IPS-20b (cell line): ENCODE results near the gene CTDP1.

Source experiments
- H3K27ac ChIP-seq: one replicate; pipeline ENCODE4 v1.5.1; 2013; ENCODE audit warnings: low read length
- H3K27me3 ChIP-seq: 2 replicates; pipeline ENCODE4 v1.6.1; 2013; ENCODE audit warnings: mild to moderate bottlenecking, low read length, inconsistent platforms; ENCODE audit not compliant: insufficient read depth
- H3K36me3 ChIP-seq: 2 replicates; pipeline ENCODE4 v1.6.1; 2013; ENCODE audit warnings: low read depth, mild to moderate bottlenecking, inconsistent platforms, low read length, moderate library complexity; ENCODE audit not compliant: insufficient read depth
- H3K4me1 ChIP-seq: 2 replicates; pipeline ENCODE4 v1.6.1; 2013; ENCODE audit warnings: mild to moderate bottlenecking, control low read depth, inconsistent platforms, low read length, moderate library complexity; ENCODE audit not compliant: insufficient read depth
- H3K4me3 ChIP-seq: 2 replicates; pipeline ENCODE4 v1.5.1; 2013; ENCODE audit warnings: mild to moderate bottlenecking, low read length, inconsistent platforms
- H3K9ac ChIP-seq: 2 replicates; pipeline ENCODE4 v1.6.1; 2013; ENCODE audit warnings: low read depth, mild to moderate bottlenecking, inconsistent platforms, low read length, moderate library complexity
- H3K9me3 ChIP-seq: 2 replicates; pipeline ENCODE4 v1.6.1; 2013; ENCODE audit warnings: mild to moderate bottlenecking, low read depth, low read length, inconsistent platforms; ENCODE audit not compliant: insufficient read depth

The CTDP1 gene

DNA sequence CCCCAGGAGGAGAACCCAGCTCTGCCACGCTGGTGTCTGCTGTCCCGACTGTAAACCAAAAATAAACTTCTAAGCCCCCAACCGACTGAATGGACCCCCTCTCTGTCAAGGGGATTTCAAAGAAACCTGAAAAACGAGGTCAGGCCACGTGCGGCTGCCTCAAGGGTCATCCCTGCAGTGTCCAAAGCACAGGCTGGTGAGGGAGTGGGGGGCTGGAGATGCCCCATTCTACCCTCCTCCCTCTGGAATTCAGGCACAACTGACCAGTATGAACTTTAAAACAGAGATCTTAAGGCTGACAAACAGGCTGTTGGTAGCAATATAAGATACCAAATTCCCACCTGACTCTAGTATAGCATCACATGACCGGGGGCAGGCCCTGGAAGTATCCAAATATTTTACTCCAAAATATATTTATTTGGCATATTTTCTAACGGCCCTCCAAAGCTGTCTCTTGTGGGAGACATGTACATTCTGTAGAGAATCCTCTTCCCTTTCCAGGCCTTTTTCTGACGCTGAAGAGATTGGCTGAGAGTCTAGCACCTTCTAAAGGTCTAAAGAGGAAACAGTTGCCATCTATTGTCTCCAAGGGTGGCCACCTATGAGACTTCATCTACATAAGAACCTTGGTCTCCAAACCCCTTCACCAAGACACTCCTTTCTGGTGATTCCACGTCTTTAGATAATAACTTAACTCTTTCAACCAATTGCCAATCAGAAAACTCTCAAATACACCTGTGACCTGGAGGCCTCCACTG, 40.4 kb upstream of the CTDP1 start:
- Histone ChIP-seq H3K27ac (no peak overlapping the region), H3K27me3 (peaks cover 5% of the 10 kb centered on the region), H3K36me3 (no peaks in the 10 kb centered on the region), H3K4me1 (no peaks in the 10 kb centered on the region), H3K9ac (no peak overlapping the region), H3K9me3 (no peaks in the 10 kb centered on the region), H3K4me3 (no peak overlapping the region)

DNA sequence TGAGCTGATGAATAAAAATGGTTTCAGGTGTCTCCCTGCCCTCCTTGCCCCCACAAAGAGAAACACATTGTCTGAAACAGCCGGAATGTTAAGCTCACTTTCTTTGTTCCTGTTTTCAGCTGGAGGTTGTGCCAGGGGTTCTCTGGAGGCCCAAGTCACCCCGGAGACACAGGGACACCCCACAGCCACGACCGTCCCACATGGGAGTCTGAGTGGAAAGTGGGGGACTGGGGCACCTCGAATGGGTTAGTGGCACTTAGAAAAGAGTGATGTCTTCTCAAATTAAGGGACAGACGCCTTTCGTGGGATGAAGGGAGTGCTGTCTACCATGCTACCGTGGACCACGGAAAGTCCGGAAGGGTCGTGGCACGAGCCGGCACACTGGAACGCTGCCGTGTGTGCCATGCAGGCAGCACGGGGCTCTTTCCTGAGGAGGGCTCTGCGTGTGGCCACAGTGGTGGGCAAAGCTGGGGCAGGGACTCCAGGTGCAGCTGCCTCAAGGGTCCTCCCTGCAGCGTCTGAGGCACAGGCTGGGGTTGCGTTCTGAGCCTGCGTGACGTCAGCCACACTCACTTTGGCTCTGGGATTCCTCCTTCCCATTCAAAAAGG, 39.4 kb upstream of the CTDP1 start:
- no peak overlapping the region for H3K27ac ChIP-seq
- H3K27me3 ChIP-seq, result peaks cover 5% of the 10 kb centered on the region
- no peak overlapping the region for H3K4me3 ChIP-seq
- H3K9me3 ChIP-seq, result no peaks in the 10 kb centered on the region
- H3K4me1 ChIP-seq, result no peaks in the 10 kb centered on the region
- H3K36me3 ChIP-seq, result no peaks in the 10 kb centered on the region
- no peak overlapping the region for H3K9ac ChIP-seq

DNA sequence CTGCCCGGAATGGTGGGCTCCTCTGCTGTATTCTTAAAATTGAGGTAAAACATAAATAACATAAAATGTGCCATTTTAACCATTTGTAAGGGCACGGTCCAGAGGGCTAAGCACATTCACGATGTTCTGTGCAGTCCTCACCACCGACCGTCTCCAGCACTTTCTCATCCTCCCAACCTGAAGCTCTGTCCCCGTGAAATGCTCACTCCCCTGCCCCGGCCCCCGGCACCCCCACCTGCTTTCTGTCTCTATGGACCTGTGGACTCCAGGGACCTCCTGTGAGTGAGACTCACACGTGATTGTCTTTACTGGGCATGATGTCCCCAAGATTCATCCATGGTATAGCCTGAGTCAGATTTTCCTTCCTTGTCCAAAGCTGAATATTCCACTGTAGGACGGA, 38.7 kb upstream of the CTDP1 start:
- Histone ChIP-seq H3K9me3 (no peaks in the 10 kb centered on the region), H3K27ac (no peak overlapping the region), H3K9ac (no peak overlapping the region), H3K4me1 (no peaks in the 10 kb centered on the region), H3K27me3 (peaks cover 5% of the 10 kb centered on the region), H3K36me3 (no peaks in the 10 kb centered on the region), H3K4me3 (no peak overlapping the region)

DNA sequence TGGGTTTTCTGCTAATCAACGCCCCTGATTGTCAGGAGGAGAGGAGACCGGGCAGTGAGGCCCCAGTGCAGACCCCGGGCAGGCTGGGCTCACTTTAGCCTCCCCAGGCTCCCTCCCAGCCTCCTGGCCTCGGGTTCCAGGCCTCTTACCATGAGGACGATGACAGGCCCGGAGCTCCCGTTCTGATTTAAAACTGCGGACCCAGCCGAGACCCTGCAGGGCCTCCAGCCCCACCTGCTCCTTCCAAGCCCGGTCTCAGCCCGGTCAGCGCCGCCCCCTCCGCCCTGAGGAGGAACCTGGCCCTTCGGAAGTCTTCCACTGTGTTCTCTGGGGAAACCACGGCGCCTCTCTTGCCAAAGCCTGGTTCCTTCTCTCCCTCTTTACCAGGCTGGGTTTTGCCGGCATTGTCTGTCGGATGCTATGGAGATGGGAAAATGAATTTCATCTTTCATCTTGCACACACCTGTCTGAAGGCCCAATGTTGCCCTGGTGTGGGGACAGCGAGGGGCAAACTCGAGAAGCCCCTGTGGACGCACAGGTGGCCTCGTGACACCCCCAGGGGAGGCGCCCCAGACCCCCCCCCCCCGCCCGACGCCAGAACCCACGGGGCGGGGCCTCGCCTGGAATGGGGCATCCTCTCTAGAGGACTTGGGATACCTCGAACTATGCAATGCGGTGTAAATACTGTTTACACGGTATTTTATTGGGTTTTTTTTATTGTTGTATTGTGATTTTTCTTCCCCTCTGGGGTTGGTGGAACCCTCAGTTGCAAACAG, 37.7 kb upstream of the CTDP1 start:
- H3K27me3 ChIP-seq, result peaks cover 5% of the 10 kb centered on the region

DNA sequence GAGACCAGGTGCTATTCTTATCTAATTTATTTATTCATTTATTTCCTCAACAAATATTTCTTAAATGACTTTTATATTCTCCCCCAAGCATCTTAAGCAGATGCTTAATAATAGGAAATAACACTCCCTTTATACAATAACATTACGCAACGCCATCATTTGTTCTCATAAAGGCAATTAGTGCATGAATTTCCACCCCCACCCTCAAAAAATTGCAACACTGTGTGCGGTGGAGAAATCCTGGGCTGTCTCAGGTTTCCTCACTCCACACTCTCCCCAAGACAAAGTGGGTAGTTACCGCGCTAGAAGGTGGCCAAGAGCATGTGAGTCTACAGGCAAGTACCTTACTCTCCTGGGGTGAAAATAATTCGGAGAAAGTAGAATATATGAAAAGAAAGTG, 37.0 kb upstream of the CTDP1 start:
- Histone ChIP-seq H3K27ac (no peak overlapping the region), H3K9me3 (no peaks in the 10 kb centered on the region), H3K36me3 (no peaks in the 10 kb centered on the region), H3K4me3 (no peak overlapping the region), H3K9ac (no peak overlapping the region), H3K27me3 (no peaks in the 10 kb centered on the region; the same call in 1 of the 2 replicates), H3K4me1 (no peaks in the 10 kb centered on the region)

More for the DNA sequence above, 37.7 kb upstream of the CTDP1 start:
- no peaks in the 10 kb centered on the region for H3K36me3 ChIP-seq
- no peak overlapping the region for H3K27ac ChIP-seq
- no peak overlapping the region for H3K4me3 ChIP-seq
- no peaks in the 10 kb centered on the region for H3K9me3 ChIP-seq
- H3K9ac ChIP-seq, result no peak overlapping the region
- H3K4me1 ChIP-seq, result no peaks in the 10 kb centered on the region

DNA sequence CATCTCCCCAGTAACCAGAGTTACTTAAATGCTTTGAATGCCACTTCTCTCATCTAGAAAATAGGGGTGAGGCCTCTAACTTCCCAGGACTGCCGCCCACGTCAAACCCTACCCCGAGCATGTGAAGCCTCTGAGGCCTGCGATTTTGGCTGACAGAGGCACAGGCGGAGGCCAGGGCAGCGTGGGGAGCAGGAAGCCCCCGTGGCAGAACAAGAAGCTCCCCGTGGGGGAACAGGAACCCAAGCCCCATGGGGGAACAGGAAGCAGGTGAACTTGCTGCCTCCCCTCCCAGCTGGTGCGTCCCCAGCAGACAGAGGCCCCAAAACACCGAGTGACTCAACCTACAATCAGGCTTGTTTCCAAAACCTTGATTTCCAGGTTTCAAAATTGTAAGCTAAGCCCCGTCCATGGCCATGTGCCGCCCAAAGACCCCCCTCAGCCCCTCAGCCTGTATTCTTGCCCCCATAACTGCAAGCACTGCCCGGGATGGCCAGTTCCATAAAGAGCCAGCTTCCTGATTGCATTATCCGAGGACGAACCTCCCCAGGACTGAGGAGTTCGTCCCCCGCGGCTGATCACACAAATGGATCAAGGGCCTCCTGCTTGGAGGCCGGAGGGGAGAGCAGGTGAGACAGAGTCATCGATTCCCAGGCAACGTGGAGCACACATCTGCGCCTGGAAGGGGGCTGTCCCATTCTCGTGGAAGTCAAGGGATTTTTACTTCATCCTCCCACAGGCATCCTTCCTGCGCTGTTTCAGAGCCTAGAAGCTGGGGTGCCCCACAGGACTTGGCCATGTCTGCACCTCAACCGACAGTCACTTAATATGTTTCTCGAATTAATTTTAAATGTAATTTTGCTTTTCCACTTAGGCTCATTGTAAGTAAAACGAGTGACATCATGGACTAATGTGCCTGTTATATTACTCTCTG, 36.3 kb upstream of the CTDP1 start:
- no peaks in the 10 kb centered on the region for H3K27me3 ChIP-seq
- no peak overlapping the region for H3K27ac ChIP-seq
- H3K4me3 ChIP-seq, result no peak overlapping the region
- no peak overlapping the region for H3K9ac ChIP-seq
- H3K9me3 ChIP-seq, result no peaks in the 10 kb centered on the region
- no peaks in the 10 kb centered on the region for H3K36me3 ChIP-seq
- no peaks in the 10 kb centered on the region for H3K4me1 ChIP-seq

DNA sequence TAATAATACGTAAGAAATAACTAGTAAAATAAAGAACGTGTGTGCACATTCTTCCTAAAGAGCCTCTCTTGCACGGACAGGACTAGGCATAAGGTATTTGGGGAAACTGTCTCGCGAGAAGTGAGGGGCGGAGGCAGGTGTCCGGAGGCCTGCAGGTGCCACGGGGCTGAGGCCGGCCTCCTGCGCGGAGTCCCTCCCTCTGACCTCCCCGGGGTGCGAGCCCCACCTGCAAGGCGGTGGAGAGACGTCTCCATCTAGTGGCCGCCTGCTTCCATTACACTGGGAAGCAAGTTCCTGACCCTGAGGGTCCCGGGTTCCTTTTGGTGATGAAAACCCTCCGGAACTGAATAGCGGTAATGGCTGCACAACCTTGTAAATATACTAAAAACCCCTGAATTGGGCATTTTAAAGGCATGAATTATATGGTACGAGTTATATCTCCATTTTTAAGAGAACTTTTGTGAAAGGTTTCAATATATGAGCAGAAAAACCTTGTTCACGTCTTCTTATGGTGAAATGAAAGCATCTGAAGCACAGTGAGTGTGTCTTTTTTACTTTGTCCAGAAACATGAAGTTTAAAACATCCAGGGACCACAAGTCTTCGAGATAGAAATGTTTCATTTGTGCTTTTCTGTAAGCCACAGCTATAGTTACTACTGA, 35.5 kb upstream of the CTDP1 start:
- H3K9me3 ChIP-seq, result no peaks in the 10 kb centered on the region
- no peaks in the 10 kb centered on the region for H3K4me1 ChIP-seq
- H3K4me3 ChIP-seq, result no peak overlapping the region
- H3K27ac ChIP-seq, result no peak overlapping the region
- H3K9ac ChIP-seq, result no peak overlapping the region
- H3K36me3 ChIP-seq, result no peaks in the 10 kb centered on the region
- no peaks in the 10 kb centered on the region for H3K27me3 ChIP-seq

DNA sequence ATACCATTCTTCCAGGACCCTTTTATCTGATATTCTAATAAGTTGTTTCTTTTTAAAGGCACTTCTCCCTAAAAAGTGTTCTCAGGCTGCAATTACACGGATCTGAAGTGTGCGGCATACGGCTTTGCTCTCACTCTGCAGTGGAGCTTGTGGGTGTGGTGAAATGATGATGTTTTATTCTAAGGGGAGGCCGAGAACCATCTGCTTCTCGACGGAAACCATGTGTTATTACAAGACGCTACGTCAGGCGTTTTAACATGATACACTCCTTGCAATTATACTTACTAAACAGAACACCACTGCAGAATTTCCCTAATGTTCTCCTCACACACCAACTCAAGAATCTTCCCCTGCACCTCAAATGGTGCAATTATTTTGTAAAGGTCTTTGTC, 34.9 kb upstream of the CTDP1 start:
- H3K9me3 ChIP-seq, result no peaks in the 10 kb centered on the region
- H3K4me1 ChIP-seq, result no peaks in the 10 kb centered on the region
- H3K9ac ChIP-seq, result no peak overlapping the region
- no peak overlapping the region for H3K4me3 ChIP-seq
- H3K27me3 ChIP-seq, result no peaks in the 10 kb centered on the region
- H3K27ac ChIP-seq, result no peak overlapping the region
- H3K36me3 ChIP-seq, result no peaks in the 10 kb centered on the region

DNA sequence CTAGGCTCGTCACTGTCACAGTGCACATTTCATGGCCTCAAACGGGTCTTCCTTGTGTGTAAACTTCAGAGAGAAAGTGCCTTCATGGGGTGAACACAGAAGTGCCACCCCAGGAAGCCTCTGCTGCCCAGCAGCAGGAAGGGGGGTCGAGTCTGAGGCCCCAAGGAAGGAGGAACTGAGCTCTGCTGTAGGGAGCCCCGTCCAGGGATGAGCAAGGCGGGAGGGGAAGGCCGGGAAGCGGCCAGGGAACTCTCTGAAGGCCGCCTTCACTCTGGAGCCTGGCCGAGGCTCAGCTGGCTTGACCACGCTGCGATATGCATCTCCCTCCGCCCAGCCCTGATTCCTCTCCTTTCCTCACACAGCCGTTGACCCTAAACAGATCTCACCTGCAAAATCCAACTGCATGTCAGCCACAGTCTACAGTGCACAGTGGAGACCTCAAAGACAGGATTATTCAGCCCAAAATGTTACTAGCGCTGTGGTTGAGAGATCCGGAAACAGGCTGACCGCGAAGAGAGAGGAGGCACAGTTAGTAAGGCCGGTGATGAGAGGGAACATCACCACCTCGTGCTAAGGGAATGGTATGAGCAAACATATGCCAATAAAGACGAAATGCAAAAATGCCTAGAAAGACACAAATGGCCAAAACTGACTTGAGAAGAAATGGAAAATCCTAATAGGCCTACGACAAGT, 34.2 kb upstream of the CTDP1 start:
- no peak overlapping the region for H3K4me3 ChIP-seq
- H3K27ac ChIP-seq, result no peak overlapping the region
- H3K4me1 ChIP-seq, result no peaks in the 10 kb centered on the region
- no peaks in the 10 kb centered on the region for H3K27me3 ChIP-seq
- no peak overlapping the region for H3K9ac ChIP-seq
- no peaks in the 10 kb centered on the region for H3K9me3 ChIP-seq
- H3K36me3 ChIP-seq, result no peaks in the 10 kb centered on the region

DNA sequence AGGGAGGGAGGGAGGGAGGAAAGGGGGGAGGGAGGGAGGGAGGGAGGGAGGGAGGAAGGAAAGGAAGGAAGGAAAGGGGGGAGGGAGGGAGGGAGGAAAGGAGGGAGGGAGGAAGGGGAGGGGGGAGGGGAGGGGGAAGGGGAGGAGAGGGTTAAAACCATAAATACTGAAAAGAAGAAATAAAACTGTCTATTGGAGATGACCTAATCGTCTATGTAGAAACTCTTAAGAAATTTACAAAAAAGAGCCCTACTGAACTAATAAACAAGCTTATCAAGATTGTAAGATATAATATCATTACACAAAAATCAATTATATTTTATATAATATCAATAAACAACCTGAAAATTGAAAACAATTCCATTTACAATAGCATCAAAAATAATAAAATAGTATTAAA, 32.3 kb upstream of the CTDP1 start:
- H3K36me3 ChIP-seq, result no peaks in the 10 kb centered on the region
- no peaks in the 10 kb centered on the region for H3K9me3 ChIP-seq
- H3K4me3 ChIP-seq, result no peak overlapping the region
- no peak overlapping the region for H3K27ac ChIP-seq
- H3K4me1 ChIP-seq, result no peaks in the 10 kb centered on the region
- H3K27me3 ChIP-seq, result no peaks in the 10 kb centered on the region
- H3K9ac ChIP-seq, result no peak overlapping the region
